Activated naive CD4-positive, alpha-beta T cell treated with anti-CD3 and anti-CD28 coated beads, Interleukin-2, amount 50 U/mL, for 72 hours (primary cell): ENCODE measurements around the gene SPCS3. TPM values are rescaled to one million over a fixed set of nuclear protein-coding genes. Genes with fewer than 3 reads are reported as not detected.
"Not testable (repeated sequence)": the region's sequence is repeated elsewhere in the genome, so short reads cannot be mapped to it uniquely, and the experiment has no call there.

Experiments
- ATAC-seq, 2 donors: fragments of 150-1000 bp; cut with Tn5 transposase; 2 replicates each; pipeline ENCODE4 v1.10.0; 2021; ENCODE audit warnings: mild to moderate bottlenecking in 2 of 2, moderate library complexity in 2 of 2
- DNase-seq, 2 donors: peaks; one replicate each; pipeline ENCODE4 v3.0.0; 2021 to 2022; ENCODE audit warnings: low spot score in 2 of 2
- H3K27ac Mint-ChIP-seq, 2 donors: one replicate each; pipeline ENCODE4 v1.8.0; 2022; ENCODE audit warnings: mild to moderate bottlenecking in 2 of 2, mixed read lengths in 2 of 2
- H3K36me3 Mint-ChIP-seq, 2 donors: one replicate each; pipeline ENCODE4 v1.8.0; 2022; ENCODE audit warnings: mixed read lengths in 2 of 2
- H3K9me3 Mint-ChIP-seq, 2 donors: one replicate each; pipeline ENCODE4 v1.8.0; 2022; ENCODE audit warnings: mixed read lengths in 2 of 2
- total RNA-seq, 2 donors: library from RNA; stranded (reverse); gene quantifications; one replicate each; pipeline ENCODE4 v1.2.3, GENCODE V29; 2022

Gene SPCS3
- total RNA-seq, 2 donors from 2014 or later: 91.9 to 153 TPM

DNA sequence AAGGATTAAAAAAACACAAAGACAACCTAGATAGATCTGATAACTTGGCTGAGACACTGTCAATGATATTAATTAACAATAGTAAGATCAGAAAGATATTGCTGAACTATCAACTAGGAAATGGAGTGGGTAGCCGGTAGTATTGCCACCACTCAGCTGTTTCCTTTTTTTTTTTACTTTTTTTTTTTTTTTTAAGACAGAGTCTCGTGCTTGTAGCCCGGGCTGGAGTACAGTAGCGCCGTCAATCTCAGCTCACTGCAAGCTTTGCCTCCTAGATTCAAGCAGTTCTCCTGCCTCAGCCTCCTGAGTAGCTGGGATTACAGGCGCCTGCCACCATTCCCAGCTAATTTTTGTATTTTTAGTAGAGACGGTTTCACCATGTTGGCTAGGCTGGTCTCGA is 5.1 kb downstream of the SPCS3 start:
- not testable (repeated sequence) for DNase-seq, H3K9me3 Mint-ChIP-seq, H3K27ac Mint-ChIP-seq, ATAC-seq
- peaks cover 13 to 25% of the 10 kb centered on the region in 2 donors for H3K36me3 Mint-ChIP-seq

DNA sequence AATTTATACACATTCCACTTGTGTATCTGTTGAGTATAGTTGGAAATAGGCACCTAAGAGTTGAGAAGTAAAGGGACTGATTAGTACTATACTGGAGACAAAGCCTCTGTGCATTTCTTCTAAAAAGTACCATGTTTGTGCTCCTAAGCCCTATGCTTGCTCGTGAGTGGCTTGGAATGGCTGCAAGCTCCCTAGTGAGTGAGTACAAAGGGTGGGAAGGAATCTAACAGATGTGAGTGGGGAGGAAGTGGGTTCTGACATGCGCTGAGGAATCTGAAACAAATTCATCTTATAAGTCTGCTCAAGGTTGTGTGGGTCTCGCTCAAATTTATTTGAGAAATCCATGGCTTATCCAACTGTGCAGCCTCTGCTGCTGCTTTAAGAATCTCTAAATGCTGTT is 13.3 kb downstream of the SPCS3 start:
- ATAC-seq: no peak
- Mint-ChIP-seq H3K9me3 (no peaks in the 10 kb centered on the region), H3K36me3 (peaks cover 0 to 6% of the 10 kb centered on the region in 2 donors), H3K27ac (no peak overlapping the region)
- no peak for DNase-seq

DNA sequence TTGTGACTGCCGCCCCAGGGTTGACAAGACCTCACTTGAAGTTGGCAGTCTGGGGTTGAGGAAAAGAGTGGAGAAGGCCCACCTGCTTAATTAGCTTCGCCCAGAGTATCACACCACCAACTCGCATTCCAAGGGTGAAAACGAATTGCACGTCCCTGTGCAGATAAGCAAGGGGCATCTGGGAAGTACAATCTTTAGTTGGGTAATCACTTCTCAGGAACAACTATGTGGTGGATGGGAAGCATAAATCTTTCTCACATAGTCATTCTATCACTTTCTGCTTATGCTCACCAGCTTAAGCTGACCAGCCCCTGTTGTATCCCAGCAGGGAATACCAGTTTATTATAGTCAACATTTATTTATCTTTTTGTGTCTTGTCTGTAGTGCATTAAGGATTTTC is 14.3 kb downstream of the SPCS3 start:
- no peaks in the 10 kb centered on the region for H3K9me3 Mint-ChIP-seq

DNA sequence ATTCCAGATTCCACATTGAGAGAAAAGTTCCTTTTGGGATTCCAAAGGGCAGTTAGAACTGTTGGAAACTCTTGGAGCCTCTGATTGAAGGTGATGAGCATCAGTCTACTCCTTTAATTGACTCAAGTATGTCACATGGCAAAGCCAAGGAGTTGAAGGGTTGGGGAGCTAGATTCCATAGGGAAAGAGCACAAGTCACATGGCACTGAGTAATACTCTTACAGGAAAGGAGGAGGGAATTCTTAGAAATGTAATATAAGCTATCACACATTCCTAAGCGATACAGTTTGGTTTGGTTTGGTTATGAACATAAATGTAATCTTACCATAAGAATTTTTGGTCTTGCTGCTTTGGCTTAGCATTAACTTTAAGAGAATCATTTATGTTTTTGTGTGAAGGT is 15.7 kb downstream of the SPCS3 start:
- H3K9me3 Mint-ChIP-seq: no peaks in the 10 kb centered on the region

More for the DNA sequence above, 14.3 kb downstream of the SPCS3 start:
- DNase-seq (no peak), ATAC-seq (no peak)
- Mint-ChIP-seq H3K27ac (no peak overlapping the region), H3K36me3 (peaks cover 0 to 6% of the 10 kb centered on the region in 2 donors)

DNA sequence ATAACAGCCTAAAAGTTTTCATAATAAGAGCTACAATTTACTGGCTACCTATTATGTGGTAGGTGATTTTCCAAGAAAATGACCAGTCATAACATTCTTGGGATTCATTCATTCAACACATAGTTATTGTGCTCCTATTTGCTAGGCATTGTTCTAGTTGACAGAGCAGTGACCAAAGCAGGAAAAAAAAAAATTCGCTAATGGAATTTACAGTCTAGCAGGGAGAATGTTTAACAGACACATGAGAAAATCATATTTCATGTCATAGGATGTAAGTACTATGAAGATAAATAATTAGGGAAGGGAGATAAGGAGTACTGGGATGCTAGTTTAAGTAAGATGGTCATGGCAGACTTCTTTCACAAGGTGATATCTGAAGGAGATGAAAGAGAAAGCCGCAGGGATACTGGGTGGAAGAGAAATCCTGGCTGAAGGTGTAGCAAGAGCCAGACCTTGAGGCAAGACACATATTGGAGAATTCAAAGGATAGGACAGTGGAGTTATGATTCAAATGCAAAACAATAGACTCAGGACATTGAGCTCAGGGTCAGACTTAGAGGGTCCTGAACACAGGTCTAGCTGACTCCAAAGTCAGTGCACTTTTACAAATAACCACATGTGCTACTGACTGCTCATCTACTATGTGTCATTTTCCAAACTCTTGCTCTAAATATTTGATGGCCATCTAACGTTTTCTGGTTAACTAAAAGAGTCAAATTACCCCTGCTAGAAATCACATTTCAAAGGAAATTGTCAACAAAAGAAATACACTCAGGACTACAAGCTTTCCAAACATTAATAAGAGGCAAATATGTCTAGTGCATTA is 20.4 kb downstream of the SPCS3 start:
- peaks cover 10% of the 10 kb centered on the region in 2 donors for H3K9me3 Mint-ChIP-seq
- no peak for ATAC-seq
- no peak for DNase-seq
- peaks cover 20% of the 10 kb centered on the region in 2 donors for H3K36me3 Mint-ChIP-seq
- H3K27ac Mint-ChIP-seq: no peak overlapping the region

More for the DNA sequence above, 15.7 kb downstream of the SPCS3 start:
- Mint-ChIP-seq H3K27ac (no peak overlapping the region), H3K36me3 (peaks cover 0 to 6% of the 10 kb centered on the region in 2 donors)
- ATAC-seq (no peak), DNase-seq (no peak)

DNA sequence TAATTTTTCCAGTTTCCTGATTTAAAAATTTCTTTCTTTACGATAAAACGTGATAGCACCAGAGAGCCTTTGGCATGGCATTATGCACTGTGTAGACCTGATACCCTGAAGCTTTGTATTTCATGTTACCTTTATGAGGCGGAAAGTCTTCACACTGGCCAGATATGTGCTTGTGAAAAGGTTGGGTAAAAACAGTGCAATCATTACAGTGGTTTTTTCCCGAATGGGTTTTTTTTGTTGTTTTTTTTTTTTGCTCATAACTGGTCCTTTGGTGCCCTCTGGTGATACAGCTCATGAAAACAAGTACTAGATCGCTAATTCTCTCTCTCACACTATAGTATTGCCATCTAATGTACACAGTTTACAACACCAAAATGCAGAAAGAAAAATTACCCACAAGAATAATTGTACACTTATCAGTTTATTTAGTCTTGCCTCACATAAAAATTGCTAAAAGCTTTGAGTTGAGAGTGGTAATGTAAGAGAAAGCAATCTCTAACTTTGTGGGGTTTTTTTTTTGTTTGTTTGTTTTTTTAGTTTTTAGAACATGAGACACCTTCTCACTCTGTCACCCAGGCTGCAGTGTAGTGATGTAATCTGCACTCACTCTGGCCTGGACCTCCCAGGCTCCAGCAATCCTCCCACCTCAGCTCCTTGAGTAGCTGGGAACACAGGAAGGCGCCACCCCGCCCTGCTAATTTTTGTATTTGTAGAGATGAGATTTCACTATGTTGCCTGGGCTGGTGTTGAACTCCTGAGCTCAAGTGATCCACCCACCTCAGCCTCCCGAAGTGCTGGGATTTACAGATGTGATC is 21.3 kb downstream of the SPCS3 start:
- ATAC-seq (peak; percentile 24 to 58), DNase-seq (peak in 1 of 2 donors; percentile 22)
- Mint-ChIP-seq H3K9me3 (peaks cover 10 to 12% of the 10 kb centered on the region in 2 donors), H3K36me3 (peaks cover 21 to 27% of the 10 kb centered on the region in 2 donors), H3K27ac (no peak overlapping the region)

DNA sequence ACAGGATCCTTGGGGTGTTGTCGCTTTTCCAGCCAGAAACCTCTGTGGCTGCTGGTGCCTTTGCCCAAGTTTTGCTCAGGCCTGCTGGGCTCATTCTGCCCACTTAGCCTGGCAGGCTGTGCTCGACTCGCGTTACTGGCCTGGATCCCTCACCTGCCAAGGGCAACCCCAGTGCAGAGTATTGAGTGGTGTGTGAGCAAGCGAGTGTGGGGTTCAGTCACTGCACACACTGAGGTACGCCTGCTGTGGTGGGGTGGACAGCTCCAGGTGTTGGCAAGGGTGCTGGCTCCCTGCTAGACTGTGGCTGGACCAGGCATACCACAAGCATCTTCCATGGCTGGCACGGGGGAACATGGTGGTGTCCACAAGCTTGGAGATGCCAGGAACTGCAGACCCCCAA is 22.6 kb downstream of the SPCS3 start:
- ATAC-seq (no peak), DNase-seq (no peak)
- no peak overlapping the region for H3K27ac Mint-ChIP-seq
- peaks cover 10 to 12% of the 10 kb centered on the region in 2 donors for H3K9me3 Mint-ChIP-seq
- peaks cover 21 to 27% of the 10 kb centered on the region in 2 donors for H3K36me3 Mint-ChIP-seq

DNA sequence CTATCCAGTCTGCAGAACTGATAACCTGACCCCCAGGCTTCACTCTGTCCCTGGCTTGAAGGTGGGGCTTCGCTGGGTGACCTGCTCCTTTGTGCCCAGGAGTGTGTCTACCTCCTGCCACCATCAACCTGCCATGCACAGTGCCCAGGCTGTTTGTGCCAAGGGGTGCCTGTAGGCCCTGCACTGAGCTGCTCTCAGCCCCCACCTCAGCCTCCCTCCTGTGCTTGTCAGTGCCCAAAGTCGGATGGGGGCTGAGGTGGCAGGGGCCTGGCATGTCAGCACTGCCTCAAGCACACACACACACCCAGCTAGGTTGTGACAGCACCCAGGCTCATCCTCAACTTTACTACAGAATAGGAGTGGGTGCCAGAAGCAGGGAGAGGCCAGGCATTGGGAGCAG is 23.5 kb downstream of the SPCS3 start:
- no peak for DNase-seq
- ATAC-seq: no peak
- peaks cover 21 to 27% of the 10 kb centered on the region in 2 donors for H3K36me3 Mint-ChIP-seq
- H3K9me3 Mint-ChIP-seq: peaks cover 10 to 12% of the 10 kb centered on the region in 2 donors
- no peak overlapping the region for H3K27ac Mint-ChIP-seq

DNA sequence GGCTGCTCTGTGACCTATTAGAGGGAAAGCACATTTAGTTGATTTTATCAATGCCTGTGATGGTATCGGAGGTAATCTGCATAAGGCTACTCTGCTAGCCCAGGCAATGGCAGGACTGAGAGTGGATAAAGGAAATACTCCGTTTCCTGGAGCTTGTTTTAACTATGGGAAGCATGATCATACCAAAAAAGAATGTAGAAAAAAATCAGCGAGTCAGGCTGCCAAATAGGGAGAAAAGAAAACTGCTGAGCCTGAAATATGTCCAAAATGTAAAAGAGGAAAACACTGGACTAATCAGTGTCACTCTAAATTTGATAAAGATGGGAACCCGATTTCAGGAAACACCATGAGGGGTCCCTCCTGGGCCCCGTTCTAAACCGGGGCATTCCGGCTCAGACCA is 25.6 kb downstream of the SPCS3 start:
- H3K27ac Mint-ChIP-seq, ATAC-seq, DNase-seq: not testable (repeated sequence)
- H3K36me3 Mint-ChIP-seq: peaks cover 21 to 41% of the 10 kb centered on the region in 2 donors
- peaks cover 14 to 20% of the 10 kb centered on the region in 2 donors for H3K9me3 Mint-ChIP-seq

DNA sequence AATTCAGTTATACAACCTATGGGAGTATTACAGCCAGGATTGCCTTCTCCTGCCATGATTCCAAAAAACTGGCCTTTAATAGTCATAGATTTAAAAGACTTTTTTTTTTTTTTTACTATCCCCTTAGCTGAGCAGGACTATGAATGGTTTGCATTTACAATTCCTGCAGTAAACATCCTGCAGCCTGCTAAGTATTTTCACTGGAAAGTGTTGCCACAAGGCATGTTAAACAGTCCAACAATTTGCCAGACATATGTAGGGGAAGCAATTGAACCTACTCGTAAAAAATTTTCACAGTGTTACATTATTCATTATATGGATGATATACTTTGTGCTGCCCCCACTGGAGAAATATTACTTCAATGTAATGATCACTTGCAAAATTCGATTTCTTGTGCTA is 27.1 kb downstream of the SPCS3 start:
- ATAC-seq, DNase-seq, H3K27ac Mint-ChIP-seq: not testable (repeated sequence)
- peaks cover 14 to 20% of the 10 kb centered on the region in 2 donors for H3K9me3 Mint-ChIP-seq
- H3K36me3 Mint-ChIP-seq: peaks cover 21 to 50% of the 10 kb centered on the region in 2 donors

DNA sequence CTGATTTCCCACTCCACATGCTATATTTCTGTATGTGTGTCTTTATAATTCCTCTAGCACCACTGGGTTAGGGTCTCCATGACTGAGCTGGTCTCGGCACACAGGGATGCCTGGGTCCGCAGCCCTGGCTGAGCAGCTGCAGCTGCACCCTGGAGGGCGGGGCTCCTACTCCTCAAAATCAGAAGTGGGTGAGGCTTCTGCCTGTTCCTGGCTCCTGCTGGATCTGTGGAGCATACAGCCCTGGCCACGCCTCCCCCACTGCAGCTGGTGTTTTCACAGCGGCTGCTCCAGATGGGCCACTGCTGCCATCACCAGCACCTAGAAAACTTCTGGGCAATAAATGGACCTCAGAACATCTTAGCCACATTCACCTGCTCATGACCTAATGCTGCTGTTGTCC is 30.9 kb downstream of the SPCS3 start:
- H3K27ac Mint-ChIP-seq: no peak overlapping the region
- H3K36me3 Mint-ChIP-seq: peaks cover 0 to 25% of the 10 kb centered on the region in 2 donors
- H3K9me3 Mint-ChIP-seq: peaks cover 4 to 8% of the 10 kb centered on the region in 2 donors
- ATAC-seq (no peak), DNase-seq (no peak)

DNA sequence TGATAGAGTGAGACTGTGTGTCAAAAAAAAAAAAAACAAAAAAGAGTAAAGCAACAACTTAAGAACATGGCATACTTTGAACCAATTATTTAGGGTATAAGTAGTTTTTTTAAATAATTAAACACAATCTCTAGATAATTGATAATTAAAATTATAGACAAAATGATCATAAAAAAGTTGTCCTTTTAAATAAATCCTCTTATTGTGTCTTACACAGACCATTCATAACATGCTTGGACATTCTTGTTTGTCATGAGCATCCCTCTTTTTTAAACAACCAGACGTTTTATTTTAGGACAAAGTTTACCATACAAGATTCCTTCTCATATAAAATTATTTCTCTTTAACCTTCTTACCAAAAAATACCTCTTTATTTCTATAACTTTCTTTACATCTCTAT is 35.1 kb downstream of the SPCS3 start:
- peaks cover 0 to 9% of the 10 kb centered on the region in 2 donors for H3K36me3 Mint-ChIP-seq
- no peak overlapping the region for H3K27ac Mint-ChIP-seq
- no peaks in the 10 kb centered on the region for H3K9me3 Mint-ChIP-seq
- DNase-seq (no peak), ATAC-seq (no peak)

DNA sequence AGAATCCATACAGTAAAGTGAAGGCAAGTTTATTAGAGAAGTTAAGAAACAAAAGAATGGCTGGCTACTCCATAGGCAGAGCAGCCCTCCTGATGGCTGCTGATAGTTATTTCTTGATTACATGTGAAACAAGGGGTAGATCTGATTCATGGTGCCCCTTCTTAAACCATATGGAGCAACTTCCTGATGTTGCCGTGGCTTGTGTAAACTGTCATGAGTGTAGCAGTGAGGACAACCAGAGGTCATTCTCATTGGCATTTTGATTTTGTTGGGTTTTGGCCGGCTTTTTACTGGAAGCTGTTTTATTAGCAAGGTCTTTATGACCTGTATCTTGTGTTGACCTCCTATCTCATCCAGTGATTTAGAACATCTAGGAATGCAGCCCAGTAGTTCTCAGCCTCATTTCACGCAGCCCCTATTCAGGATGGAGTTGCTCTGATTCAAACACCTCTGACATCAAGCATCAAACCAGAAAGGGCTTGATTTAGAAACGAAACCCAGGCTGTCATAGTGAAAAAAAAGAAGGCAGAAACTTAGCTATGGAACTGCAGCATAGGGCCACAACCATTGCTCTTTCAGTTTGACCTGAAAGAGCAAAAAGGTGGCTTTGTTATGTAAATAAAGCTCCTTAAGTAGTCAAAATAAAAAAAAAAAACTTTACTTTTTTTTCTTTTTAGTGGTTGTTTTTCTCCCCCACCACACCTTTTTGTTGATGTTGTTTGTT is 37.8 kb downstream of the SPCS3 start:
- no peak for ATAC-seq
- no peak overlapping the region for H3K27ac Mint-ChIP-seq
- no peaks in the 10 kb centered on the region for H3K36me3 Mint-ChIP-seq
- no peaks in the 10 kb centered on the region for H3K9me3 Mint-ChIP-seq
- DNase-seq: no peak

DNA sequence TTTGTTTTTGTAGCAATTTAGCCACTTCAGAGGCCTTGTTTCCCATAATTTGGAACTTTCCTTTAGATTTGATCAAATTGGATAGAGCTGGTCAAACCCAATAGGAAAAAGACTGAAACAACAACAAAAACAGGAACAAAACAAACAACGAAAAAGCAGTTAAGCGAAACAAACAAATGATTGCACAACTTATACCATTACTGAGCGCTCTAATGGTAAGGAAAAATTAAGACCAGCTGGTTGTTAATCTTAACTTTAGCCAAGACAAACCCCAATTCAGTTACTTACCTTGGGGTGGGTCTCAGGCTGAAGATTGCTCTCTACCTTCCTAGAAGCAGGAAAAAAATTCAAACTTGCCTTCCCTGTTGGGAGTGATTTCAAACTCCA is 38.3 kb downstream of the SPCS3 start:
- DNase-seq (no peak), ATAC-seq (no peak)
- H3K9me3 Mint-ChIP-seq: no peaks in the 10 kb centered on the region
- no peaks in the 10 kb centered on the region for H3K36me3 Mint-ChIP-seq
- no peak overlapping the region for H3K27ac Mint-ChIP-seq

DNA sequence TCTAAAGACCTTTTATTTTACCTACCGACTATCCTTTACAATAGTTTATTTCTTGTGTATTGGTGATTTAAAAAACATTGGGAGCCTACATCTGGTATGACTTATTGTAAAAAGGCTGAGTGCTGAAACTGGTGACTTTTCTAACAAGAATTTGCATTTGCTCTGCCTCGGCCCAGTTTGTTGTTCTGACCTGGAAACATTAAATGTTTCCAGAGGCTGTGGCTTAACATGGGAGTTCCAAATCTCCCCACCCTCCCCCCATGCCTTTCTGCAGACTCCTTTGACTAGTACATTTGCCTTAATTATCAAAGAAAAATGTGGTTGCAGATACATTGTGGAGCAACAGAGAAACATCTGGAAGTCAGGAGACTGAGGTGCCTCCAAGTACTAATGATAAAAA is 39.8 kb downstream of the SPCS3 start:
- Mint-ChIP-seq H3K27ac (no peak overlapping the region), H3K36me3 (no peaks in the 10 kb centered on the region), H3K9me3 (no peaks in the 10 kb centered on the region)
- ATAC-seq: no peak
- DNase-seq: no peak

DNA sequence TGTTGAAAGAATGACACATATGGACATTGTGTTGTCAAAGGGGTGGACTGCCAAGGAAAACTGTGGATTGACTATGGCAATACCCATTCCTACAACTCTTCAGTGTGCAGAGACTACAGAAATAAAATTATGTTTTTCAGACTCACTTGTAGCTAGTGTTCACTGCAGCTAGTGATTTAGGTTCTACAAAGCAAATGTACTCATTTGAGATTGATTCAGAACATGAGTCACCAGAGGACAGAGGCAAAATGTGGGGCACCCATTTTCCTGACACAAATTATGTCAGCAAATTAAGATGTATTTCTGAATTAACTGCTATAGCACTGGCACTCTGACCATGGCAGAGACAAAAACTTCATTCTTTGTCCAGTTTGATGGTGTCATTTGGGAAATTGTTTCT is 40.7 kb downstream of the SPCS3 start:
- DNase-seq (no peak), ATAC-seq (no peak)
- H3K9me3 Mint-ChIP-seq: peaks cover 0 to 5% of the 10 kb centered on the region in 2 donors
- H3K27ac Mint-ChIP-seq: no peak overlapping the region
- peaks cover 0 to 6% of the 10 kb centered on the region in 2 donors for H3K36me3 Mint-ChIP-seq

DNA sequence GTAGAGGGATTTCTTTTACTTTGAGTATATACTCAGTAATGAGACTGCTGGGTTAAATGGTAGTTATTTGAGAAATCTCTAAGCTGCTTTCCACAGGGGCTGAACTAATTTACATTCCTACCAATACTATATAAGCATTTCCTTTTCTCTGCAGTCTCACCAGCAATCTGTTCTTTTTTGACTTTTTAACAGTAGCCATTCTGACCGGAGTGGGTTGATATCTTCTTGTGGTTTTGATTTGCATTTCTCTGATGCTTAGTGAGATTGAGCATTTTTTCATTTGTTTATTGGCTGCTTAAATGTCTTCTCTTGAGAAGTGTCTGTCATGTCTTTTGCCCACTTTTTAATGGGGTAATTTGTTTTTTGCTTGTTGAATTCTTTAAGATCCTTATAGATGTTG is 43.3 kb downstream of the SPCS3 start:
- ATAC-seq: no peak
- peaks cover 0 to 29% of the 10 kb centered on the region in 2 donors for H3K36me3 Mint-ChIP-seq

More for the DNA sequence above, 43.3 kb downstream of the SPCS3 start:
- Mint-ChIP-seq H3K9me3 (peaks cover 0 to 11% of the 10 kb centered on the region in 2 donors), H3K27ac (no peak overlapping the region)
- DNase-seq: no peak
